ENCODE measurements around the gene NOX3.
"Not testable (repeated sequence)": the region's sequence is repeated elsewhere in the genome, so short reads cannot be mapped to it uniquely, and the experiment has no call there.

The NOX3 gene

GRCh38 chr6:155398221-155398620, 57.4 kb downstream of the NOX3 start:
- DNase-seq, result no peak

GRCh38 chr6:155397172-155397705, 58.4 kb downstream of the NOX3 start:
- no peak for DNase-seq

- no peak for DNase-seq
These were observed 59.0 kb downstream of the NOX3 start for GRCh38 chr6:155396605-155397004.

DNA sequence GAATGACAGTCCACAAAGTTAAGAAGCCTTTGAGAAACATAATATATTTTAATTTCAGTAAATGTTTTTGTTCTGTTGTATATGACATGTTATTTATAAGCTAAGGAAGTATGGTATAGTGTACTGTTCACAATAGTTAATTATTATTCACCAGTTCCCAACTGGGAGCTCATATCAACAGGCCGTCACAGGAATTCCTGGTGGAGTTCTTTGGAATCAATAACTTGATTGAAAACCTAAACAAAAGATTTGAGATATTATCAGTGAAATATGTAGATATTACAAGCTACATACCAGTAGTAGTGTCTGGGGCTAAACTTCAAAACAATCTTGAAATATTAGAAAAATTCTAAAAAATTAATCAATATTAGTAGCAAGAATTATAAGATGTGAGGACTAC, 60.3 kb downstream of the NOX3 start:
- DNase-seq, result no peak

DNA sequence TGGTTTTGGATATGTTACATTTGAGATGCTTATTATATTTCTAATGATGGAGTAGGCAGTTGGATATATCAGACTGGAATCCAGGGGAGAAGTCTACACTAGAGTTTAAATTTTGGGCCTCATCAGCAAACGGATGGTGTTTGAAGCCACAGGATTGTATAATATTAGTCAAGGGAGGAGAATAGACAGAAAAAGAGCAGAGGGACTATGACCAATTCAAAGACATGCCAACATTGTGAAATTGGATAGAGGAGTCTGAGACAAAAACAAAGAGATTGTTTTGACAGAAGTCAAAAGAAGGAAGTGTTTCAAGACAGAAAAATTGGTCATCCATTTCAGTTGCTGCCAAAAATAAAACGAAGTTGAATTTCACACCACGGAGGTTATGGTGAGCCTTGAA, 66.5 kb downstream of the NOX3 start:
- no peak for DNase-seq

GRCh38 chr6:155388591-155388990, 67.0 kb downstream of the NOX3 start:
- no peak for DNase-seq

GRCh38 chr6:155387481-155387880, 68.2 kb downstream of the NOX3 start:
- no peak for DNase-seq

GRCh38 chr6:155384321-155384952, 71.2 kb downstream of the NOX3 start:
- DNase-seq, result no peak

DNA sequence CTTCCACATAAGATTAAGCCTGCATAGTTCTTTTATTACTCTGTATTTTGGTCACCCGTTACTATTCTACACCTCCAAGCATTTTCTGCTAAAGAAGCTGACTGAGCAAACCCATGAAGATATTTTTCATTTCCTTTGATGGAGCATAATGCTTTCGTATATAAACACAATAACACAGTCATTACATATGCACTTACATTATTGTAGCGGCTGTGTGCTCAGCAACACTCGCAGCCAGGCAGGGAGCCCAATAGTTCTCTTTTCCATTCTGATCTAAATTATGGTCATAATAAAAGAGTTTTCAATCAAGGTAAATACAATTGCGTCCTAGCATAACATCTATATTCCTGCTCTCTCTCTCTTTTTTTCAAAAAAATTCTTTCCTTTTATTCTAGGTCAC, 71.7 kb downstream of the NOX3 start:
- DNase-seq, result no peak

DNA sequence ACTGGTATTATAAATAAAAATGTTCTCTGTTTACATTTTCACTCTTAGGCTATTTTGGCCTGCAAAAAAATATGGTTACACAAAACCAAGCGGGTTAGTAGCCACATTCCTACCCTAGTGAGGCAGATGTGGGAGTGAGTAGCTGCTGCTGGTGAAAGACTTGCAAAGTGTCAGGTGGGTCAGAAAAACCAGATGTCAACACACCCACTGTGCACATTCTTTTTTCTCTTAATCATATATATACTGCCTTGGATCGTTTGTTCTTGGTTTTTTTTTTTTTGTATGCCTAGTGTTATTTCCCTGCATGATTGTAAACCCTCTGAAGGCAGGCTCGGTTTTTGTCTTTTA, 73.3 kb downstream of the NOX3 start:
- DNase-seq, result no peak

GRCh38 chr6:155381673-155382337, 73.8 kb downstream of the NOX3 start:
- no peak for DNase-seq

- DNase-seq, result no peak
These were observed 74.8 kb downstream of the NOX3 start for GRCh38 chr6:155380666-155381332.

- no peak for DNase-seq
These were observed 76.9 kb downstream of the NOX3 start for GRCh38 chr6:155378724-155379123.

GRCh38 chr6:155378276-155378675, 77.4 kb downstream of the NOX3 start:
- DNase-seq, result no peak

GRCh38 chr6:155377061-155377460, 78.6 kb downstream of the NOX3 start:
- no peak for DNase-seq

GRCh38 chr6:155375801-155376200, 79.8 kb downstream of the NOX3 start:
- no peak for DNase-seq

DNA sequence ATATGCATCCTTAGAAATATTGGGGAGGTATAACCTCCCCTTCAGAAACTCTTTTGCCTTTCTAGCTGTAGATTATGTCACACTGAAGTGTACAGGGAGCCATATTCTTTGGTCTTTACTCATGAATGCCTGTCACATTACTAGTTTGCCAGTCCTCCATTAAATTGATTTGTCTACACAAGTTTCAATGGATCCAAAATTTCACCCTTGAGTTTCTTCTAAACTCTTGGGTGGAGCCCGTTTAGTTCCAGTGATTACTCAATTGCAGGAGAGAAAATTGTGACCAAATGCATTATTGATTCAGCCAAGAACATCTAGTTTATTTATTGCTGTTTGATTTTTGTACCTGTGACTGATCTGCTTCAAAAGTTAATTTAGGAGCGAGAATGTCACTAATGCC, 81.0 kb downstream of the NOX3 start:
- DNase-seq, result no peak

DNA sequence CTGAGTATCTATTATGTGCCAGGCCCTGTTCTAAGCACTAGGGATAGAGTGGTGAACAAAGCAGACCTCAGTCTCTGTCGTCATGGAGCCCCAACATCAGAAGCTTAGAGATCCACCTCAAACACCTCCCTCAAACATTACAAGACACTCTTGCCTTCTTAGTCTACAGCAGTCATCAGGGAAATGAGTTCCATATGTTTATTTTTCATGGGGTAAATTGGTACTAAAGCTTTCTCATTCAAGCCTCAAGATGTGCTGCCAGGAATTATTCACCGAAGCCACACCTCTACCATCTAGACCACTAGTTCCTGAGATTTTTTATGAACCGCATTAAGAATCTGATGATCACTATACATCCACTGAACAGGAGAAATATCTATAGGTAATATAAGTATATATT, 82.4 kb downstream of the NOX3 start:
- DNase-seq, result no peak

DNA sequence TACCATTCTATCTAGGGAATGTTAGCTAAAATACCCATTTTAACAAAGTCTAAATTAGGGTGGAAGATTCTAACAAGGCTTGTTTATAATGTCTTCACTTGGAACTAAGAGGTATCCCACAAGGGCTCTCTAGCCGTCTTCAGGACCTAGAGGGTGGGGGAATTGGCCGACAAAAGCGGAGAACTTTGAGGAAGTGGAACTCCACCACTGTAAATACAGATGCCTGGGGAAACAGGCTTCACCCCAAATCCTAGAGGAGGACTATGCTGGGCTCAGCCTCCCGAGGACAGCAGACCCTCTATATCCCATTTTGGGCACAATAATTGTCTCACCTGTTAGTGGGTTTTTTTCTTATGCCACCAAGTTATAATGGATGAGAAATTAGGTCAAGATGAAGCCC, 83.4 kb downstream of the NOX3 start:
- DNase-seq, result no peak

- DNase-seq, result no peak
These were observed 84.4 kb downstream of the NOX3 start for GRCh38 chr6:155371230-155371629.

DNA sequence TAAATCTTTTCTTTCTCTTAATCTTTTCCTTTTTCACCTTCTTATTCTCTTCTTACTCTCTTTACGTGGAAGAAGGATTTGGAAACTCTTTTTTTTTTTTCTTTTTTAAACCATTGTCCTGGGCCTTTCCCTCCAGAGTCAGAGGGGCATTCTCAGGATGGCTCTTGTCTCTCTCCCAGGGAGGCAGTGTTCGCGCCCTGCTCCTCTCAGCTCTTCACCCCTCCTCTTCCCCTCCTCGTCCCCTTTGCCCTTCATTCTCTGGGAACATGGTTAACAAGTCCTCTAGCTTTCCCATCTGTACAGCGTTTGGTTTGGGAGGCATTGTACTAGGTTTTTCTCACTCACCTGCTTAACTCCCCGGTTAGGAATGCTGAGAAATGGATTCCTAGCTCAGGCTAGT, 89.3 kb downstream of the NOX3 start:
- DNase-seq, result no peak

DNA sequence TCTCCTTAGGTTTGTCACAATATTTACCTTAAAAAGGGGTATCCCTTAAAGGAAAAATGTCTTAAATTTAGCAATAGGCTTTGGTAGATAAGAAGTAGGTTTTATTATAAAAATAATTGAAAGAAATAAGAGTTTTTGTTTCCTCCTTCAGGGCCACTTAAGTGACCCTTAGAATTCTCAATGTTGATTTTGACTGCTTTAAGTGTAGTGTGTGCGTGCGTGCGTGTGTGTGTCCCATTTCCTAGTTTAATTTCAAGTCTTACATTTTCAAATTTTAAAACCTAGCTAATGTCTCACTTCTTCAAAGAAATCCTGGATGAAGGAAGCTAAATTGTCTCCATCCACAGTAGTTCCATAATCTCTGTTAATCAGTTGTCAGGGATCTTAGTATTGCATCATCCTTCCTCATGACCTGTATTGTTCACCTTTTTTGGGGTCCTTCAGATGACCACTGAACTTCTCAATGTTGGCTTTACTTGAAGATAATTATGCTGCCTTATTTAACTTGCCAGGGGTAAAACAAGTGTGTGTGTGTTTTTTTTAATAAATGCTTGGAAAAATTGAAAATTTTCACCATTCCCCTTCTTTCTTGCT, 90.7 kb downstream of the NOX3 start:
- DNase-seq, result no peak

DNA sequence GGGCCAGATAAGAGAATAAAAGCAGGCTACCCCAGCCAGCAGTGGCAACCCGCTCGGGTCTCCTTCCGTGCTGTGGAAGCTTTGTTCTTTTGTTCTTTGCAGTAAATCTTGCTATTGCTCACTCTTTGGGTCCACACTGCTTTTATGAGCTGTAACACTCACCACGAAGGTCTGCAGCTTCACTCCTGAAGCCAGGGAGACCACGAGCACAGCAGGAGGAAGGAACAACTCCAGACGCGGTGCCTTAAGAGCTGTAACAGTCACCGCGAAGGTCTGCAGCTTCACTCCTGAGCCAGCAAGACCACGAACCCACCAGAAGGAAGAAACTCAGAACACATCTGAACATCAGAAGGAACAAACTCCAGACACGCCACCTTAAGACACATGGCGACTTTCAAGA, 91.6 kb downstream of the NOX3 start:
- DNase-seq, result not testable (repeated sequence)

All from left hindlimb (tissue), 1 donor.